Ascending aorta (tissue), 2 donors: ENCODE results near the gene MYO9A. TPM values are rescaled to one million over a fixed set of nuclear protein-coding genes. Genes with fewer than 3 reads are reported as not detected.

Source experiments
- DNase-seq, 2 donors: peaks; one replicate each; pipeline ENCODE4 v3.0.0-alpha.2; 2019; ENCODE audit warnings: low spot score in 2 of 2
- H3K27ac ChIP-seq, 2 donors: fragments of 200-600 bp; sonication (generic); one replicate each; pipeline ENCODE4 v1.5.1; 2016 to 2017; ENCODE audit warnings: mild to moderate bottlenecking in 1 of 2
- H3K27me3 ChIP-seq: fragments of 200-600 bp; sonication (generic); one replicate; pipeline ENCODE4 v1.5.1; 2017
- H3K36me3 ChIP-seq, 2 donors: fragments of 200-600 bp; sonication (generic); one replicate each; pipeline ENCODE4 v1.5.1; 2016
- H3K4me1 ChIP-seq, 2 donors: fragments of 200-600 bp; sonication (generic); one replicate each; pipeline ENCODE4 v1.5.1; 2016 to 2017; ENCODE audit warnings: mild to moderate bottlenecking in 1 of 2
- H3K4me3 ChIP-seq, 2 donors: fragments of 200-600 bp; sonication (generic); one replicate each; pipeline ENCODE4 v1.5.1; 2016 to 2017; ENCODE audit warnings: mild to moderate bottlenecking in 1 of 2
- H3K9me3 ChIP-seq, 2 donors: fragments of 200-600 bp; sonication (generic); one replicate each; pipeline ENCODE4 v1.5.1; 2016
- CTCF ChIP-seq, 3 experiments: fragments of 200-600 bp in 2 of 3; fragments of 450-650 bp in 1 of 3; sonication (generic) in 2 of 3; IDR thresholded peaks; one replicate each; pipeline ENCODE4 v1.5.1; 2016 to 2019; ENCODE audit warnings: antibody characterized with exemption in 3 of 3, mild to moderate bottlenecking in 1 of 3, moderate library complexity in 1 of 3
- intact Hi-C: fragments of 100-400 bp; cut with DNase I; formaldehyde crosslinking; loops from one replicate; pipeline ENCODE4 v1.15.1; 2023
- total RNA-seq: library from RNA; depleted of rRNA; stranded (reverse); fragments of >200 nt; gene quantifications from one replicate; pipeline ENCODE4 v1.1.0, GENCODE V29; 2016

MYO9A gene
- total RNA-seq, 1 donor from 2014 or later = 128 TPM

DNA sequence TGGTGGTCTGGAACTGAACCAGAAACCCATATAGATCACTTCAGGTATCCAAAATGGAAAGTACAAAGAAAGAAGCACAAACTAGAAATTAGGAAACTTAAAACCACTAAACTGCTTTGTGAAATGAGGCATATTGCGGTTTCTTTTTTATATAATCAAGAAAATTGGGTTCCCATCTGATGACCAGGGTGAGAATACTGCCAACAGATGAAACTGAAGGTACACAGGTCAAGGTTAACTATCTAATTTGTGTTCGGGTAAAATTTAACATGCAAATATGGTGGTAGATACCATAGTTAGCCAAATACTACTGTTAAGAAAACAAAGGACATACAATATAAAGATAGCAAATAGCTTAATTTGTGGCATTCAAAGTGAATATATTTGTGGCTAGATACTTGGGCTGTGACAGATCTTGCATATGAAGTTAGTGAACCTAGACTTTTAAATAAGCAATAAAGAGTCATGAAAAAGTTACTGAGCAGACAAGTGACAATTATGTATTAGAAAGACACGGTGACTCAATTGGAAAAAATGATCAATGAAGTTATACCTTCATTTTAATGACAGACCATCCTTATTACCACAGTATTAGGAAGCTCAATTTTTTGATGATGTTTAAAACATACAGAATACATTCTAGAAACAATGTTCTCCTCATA, 180.2 kb downstream of the MYO9A start:
- peaks cover 13 to 38% of the 10 kb centered on the region in 2 donors for H3K36me3 ChIP-seq
- H3K27me3 ChIP-seq = no peaks in the 10 kb centered on the region
- H3K4me1 ChIP-seq = no peaks in the 10 kb centered on the region
- no peaks in the 10 kb centered on the region for H3K9me3 ChIP-seq
- no peak overlapping the region for H3K27ac ChIP-seq
- intact Hi-C loops = no loop called here
- TF ChIP-seq CTCF (IDR thresholded peaks at IDR 0.05) = no peak
- H3K4me3 ChIP-seq = no peak overlapping the region
- DNase-seq = no peak

DNA sequence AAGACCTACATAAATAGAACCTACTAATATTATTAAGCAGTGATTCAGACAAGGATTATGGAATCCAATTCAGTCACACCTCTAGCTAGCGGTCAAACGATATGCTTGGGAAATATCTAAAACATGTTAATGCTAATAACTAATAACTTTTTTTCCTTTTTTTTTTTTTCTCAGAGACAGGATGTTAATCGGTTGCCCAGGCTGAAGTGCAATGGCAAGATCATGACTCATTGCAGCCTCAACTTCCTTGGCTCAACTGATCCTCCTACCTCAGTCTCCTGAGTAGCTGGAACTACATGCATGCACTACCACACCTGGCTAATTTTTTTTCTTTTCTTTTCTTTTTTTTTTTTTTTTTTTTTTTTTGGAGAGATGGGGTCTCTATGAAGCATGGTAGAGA, 183.5 kb downstream of the MYO9A start:
- DNase-seq = no peak
- no peaks in the 10 kb centered on the region for H3K27me3 ChIP-seq
- H3K27ac ChIP-seq = no peak overlapping the region
- TF ChIP-seq CTCF (IDR thresholded peaks at IDR 0.05) = no peak
- peaks cover 0 to 12% of the 10 kb centered on the region in 2 donors for H3K9me3 ChIP-seq
- intact Hi-C loops = no loop called here
- peaks cover 20 to 66% of the 10 kb centered on the region in 2 donors for H3K36me3 ChIP-seq
- no peak overlapping the region for H3K4me3 ChIP-seq
- H3K4me1 ChIP-seq = no peaks in the 10 kb centered on the region

GRCh38 chr15:71932689-71933088, 185.3 kb downstream of the MYO9A start:
- Histone ChIP-seq H3K4me3 (no peak overlapping the region), H3K27ac (no peak overlapping the region), H3K9me3 (peaks cover 0 to 12% of the 10 kb centered on the region in 2 donors), H3K36me3 (peaks cover 20 to 74% of the 10 kb centered on the region in 2 donors), H3K27me3 (no peaks in the 10 kb centered on the region), H3K4me1 (no peaks in the 10 kb centered on the region)
- DNase-seq = no peak
- intact Hi-C loops = no loop called here
- TF ChIP-seq CTCF (IDR thresholded peaks at IDR 0.05) = no peak

- intact Hi-C loops = no loop called here
- Histone ChIP-seq H3K36me3 (peaks cover 23 to 64% of the 10 kb centered on the region in 2 donors), H3K9me3 (peaks cover 0 to 12% of the 10 kb centered on the region in 2 donors), H3K4me1 (no peaks in the 10 kb centered on the region), H3K27ac (no peak overlapping the region), H3K27me3 (no peaks in the 10 kb centered on the region), H3K4me3 (no peak overlapping the region)
- no peak for DNase-seq
- no peak for TF ChIP-seq CTCF (IDR thresholded peaks at IDR 0.05)
Measured at GRCh38 chr15:71931261-71931660, 186.7 kb downstream of the MYO9A start.

GRCh38 chr15:71925145-71925544, 192.8 kb downstream of the MYO9A start:
- H3K4me3 ChIP-seq = no peak overlapping the region
- peaks cover 3 to 14% of the 10 kb centered on the region in 2 donors for H3K36me3 ChIP-seq
- H3K4me1 ChIP-seq = no peaks in the 10 kb centered on the region
- no peaks in the 10 kb centered on the region for H3K27me3 ChIP-seq
- intact Hi-C loops = no loop called here
- no peak for TF ChIP-seq CTCF (IDR thresholded peaks at IDR 0.05)
- DNase-seq = no peak
- no peaks in the 10 kb centered on the region for H3K9me3 ChIP-seq
- no peak overlapping the region for H3K27ac ChIP-seq

GRCh38 chr15:71921191-71921590, 196.8 kb downstream of the MYO9A start:
- TF ChIP-seq CTCF (IDR thresholded peaks at IDR 0.05) = no peak
- Histone ChIP-seq H3K4me3 (no peak overlapping the region), H3K4me1 (no peaks in the 10 kb centered on the region), H3K9me3 (no peaks in the 10 kb centered on the region), H3K27ac (no peak overlapping the region), H3K36me3 (no peaks in the 10 kb centered on the region), H3K27me3 (no peaks in the 10 kb centered on the region)
- no peak for DNase-seq
- intact Hi-C loops = no loop called here
